SK-N-MC (cell line): ENCODE data around the gene PF4V1.

Source experiments
- EZH2 ChIP-seq: fragments of 200-600 bp; sonication (generic); IDR thresholded peaks from one replicate; pipeline ENCODE4 v1.6.1; 2017; ENCODE audit warnings: antibody characterized with exemption
- FOXP2 ChIP-seq: optimal IDR thresholded peaks from 2 replicates; pipeline ENCODE3; 2011; ENCODE audit warnings: mild to moderate bottlenecking, moderate library complexity; ENCODE audit not compliant: insufficient read depth; ENCODE audit errors: extremely low read length, control extremely low read depth
- POLR2AphosphoS5 ChIP-seq: IDR thresholded peaks from 2 replicates; pipeline ENCODE4 v1.6.1; 2012; ENCODE audit warnings: mild to moderate bottlenecking, low read depth, low read length, borderline replicate concordance

DNA sequence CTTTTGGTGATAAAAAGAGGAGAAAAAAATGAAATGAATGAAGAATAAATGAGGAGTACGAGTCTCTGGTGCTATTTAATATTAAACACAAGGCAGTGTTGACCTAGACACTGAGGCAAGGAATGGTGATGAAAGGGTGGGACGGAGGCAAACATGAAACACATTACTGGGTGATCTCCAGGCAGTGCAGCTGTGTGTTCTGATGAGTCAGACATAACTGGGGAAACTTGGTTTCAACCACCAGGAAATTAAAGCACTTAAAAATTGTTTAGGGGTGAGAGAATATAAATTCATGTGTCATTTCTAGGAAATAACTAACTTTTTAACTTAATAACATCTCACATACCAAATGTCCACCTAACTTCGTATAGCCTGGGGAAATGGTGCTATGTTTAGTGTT, 36.3 kb upstream of the PF4V1 start:
- TF ChIP-seq POLR2AphosphoS5, result no peak
- no peak for TF ChIP-seq EZH2
- no peak for TF ChIP-seq FOXP2
